Measurements from ENCODE around the gene APOC4.
"Not testable (repeated sequence)": the region's sequence is repeated elsewhere in the genome, so short reads cannot be mapped to it uniquely, and the experiment has no call there.

APOC4 gene, protein sequence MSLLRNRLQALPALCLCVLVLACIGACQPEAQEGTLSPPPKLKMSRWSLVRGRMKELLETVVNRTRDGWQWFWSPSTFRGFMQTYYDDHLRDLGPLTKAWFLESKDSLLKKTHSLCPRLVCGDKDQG

GRCh38 chr19:44942067-44942571 lies at the start of gene APOC4:
TSS of gene APOC4 (plus strand) at chr19:44942237. CDS start at chr19:44942278, 41 bp downstream.
- in situ Hi-C loops (cut with HindIII; ENCODE audit: low sequenced_read_pairs): no loop called here

DNA sequence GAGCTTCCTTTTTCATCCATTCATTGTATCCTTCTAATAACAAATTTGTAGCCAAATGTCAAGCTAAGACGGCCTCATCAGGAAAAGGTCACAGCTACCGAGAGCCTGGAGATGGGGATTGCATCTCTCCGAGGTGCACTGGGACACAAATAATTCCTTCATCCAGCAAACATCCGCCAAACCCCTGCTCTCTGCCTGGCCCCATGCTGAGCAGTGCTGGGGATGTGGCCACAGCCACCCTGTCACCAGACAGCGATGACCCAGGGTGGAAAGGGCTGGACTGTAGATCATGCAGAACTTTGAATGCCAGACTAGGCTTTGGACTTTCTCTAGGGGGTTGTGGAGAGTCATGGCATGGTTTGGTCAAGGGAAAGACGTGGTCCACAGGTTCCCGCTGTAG lies 49.1 kb upstream of the APOC4 start:
- in situ Hi-C loops (cut with HindIII; ENCODE audit: low sequenced_read_pairs): no loop called here

GRCh38 chr19:44893332-44894051 lies 48.5 kb upstream of the APOC4 start:
- in situ Hi-C loops (cut with HindIII; ENCODE audit: low sequenced_read_pairs): no loop called here

DNA sequence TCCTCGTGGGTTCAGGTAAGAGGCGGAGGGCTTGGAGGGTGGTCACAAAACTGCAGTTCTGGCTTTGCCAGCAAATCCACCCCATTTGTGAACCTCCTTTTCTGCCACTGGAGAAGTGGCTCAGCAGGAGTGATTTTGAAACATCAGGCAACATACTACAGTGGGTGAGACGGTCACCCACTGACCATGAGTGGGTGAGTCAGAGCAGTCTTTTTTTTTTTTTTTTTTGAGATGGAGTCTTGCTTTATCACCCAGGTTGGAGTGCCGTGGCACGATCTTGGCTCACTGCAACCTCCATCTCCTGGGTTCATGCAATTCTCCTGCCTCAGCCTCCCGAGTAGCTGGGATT lies 48.0 kb upstream of the APOC4 start:
- in situ Hi-C loops (cut with HindIII; ENCODE audit: low sequenced_read_pairs): no loop called here

GRCh38 chr19:44894946-44895345 lies 47.1 kb upstream of the APOC4 start:
- in situ Hi-C loops (cut with HindIII; ENCODE audit: low sequenced_read_pairs): no loop called here

DNA sequence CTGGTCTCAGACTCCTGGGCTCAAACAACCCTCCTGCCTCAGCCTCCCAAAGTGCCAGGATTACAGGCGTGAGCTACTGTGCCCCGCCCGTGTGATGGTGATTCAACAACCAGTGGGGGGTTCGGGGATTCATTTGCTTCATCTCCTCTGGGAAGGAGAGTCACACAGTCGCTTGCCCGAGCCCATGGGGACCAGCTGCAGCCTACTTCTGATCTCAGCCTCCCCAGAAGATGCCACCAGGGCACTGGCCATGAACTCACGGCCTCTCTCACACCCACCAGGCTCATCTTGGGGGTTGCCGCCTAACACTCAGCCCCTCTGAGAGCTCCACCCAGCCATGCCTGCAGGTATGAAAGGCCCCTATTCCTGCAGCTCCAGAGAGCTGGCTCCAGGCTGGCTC lies 44.2 kb upstream of the APOC4 start:
- in situ Hi-C loops (cut with HindIII; ENCODE audit: low sequenced_read_pairs): no loop called here

DNA sequence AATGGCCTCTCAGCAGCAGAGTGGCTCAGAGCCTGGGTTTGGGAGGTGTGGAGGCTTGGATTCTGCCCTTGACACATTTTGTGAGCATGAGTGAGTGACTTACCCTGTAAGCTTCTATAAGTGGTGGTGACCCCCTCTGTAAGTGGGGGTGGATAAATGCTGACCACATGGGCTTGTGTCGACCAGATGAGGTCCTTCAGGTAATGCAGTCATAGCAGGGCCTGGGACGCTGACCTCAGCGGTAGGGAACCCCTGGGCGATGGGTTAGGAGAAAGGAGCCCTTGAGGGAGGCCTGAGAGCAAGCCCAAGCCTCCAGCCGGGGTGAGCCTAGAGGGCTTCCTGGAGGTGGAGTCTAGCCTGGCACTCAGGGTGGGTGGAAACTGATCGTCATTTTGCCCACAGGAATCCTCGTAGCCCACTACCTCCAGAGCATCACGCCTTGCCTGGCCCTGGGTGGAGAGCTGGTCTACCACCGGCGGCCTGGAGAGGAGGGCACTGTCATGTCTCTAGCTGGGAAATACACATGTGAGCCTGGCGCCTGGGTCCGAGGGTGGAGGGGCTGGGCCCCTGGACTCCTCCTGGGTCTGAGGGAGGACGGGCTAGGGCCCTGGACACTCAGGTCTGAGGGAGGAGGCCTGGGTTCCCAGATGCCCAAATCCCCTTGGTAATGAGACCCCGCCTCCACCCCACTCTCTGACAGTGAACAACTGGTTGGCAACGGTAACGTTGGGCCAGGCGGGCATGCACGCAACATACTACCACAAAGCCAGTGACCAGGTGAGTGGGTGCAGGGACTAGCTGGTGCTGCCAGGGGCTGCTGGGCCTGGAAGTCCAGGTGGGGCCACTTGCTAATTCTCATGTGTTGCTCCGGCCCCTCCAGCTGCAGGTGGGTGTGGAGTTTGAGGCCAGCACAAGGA lies 41.5 kb upstream of the APOC4 start:
- in situ Hi-C loops (cut with HindIII; ENCODE audit: low sequenced_read_pairs): no loop called here

- in situ Hi-C loops (cut with HindIII; ENCODE audit: low sequenced_read_pairs): no loop called here
Measured at GRCh38 chr19:44903216-44903601, 38.8 kb upstream of the APOC4 start.

DNA sequence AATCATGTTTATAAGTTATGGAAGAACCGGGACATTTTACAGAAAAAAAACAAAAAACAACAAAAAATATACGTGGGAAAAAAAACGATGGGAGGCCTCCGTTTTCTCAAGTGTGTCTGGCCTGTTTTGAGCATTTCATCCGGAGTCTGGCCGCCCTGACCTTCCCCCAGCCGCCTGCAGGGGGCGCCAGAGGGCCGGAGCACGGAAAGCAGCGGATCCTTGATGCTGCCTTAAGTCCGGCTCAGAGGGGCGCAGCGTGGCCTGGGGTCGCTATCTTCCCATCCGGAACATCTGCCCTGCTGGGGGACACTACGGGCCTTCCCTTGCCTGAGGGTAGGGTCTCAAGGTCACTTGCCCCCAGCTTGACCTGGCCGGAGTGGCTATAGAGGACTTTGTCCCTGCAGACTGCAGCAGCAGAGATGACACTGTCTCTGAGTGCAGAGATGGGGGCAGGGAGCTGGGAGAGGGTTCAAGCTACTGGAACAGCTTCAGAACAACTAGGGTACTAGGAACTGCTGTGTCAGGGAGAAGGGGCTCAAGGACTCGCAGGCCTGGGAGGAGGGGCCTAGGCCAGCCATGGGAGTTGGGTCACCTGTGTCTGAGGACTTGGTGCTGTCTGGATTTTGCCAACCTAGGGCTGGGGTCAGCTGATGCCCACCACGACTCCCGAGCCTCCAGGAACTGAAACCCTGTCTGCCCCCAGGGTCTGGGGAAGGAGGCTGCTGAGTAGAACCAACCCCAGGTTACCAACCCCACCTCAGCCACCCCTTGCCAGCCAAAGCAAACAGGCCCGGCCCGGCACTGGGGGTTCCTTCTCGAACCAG lies 38.2 kb upstream of the APOC4 start:
- in situ Hi-C loops (cut with HindIII; ENCODE audit: low sequenced_read_pairs): no loop called here

DNA sequence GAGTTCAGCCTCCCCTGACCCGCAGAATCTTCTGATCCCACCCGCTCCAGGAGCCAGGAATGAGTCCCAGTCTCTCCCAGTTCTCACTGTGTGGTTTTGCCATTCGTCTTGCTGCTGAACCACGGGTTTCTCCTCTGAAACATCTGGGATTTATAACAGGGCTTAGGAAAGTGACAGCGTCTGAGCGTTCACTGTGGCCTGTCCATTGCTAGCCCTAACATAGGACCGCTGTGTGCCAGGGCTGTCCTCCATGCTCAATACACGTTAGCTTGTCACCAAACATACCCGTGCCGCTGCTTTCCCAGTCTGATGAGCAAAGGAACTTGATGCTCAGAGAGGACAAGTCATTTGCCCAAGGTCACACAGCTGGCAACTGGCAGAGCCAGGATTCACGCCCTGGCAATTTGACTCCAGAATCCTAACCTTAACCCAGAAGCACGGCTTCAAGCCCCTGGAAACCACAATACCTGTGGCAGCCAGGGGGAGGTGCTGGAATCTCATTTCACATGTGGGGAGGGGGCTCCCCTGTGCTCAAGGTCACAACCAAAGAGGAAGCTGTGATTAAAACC lies 37.5 kb upstream of the APOC4 start:
- in situ Hi-C loops (cut with HindIII; ENCODE audit: low sequenced_read_pairs): no loop called here

DNA sequence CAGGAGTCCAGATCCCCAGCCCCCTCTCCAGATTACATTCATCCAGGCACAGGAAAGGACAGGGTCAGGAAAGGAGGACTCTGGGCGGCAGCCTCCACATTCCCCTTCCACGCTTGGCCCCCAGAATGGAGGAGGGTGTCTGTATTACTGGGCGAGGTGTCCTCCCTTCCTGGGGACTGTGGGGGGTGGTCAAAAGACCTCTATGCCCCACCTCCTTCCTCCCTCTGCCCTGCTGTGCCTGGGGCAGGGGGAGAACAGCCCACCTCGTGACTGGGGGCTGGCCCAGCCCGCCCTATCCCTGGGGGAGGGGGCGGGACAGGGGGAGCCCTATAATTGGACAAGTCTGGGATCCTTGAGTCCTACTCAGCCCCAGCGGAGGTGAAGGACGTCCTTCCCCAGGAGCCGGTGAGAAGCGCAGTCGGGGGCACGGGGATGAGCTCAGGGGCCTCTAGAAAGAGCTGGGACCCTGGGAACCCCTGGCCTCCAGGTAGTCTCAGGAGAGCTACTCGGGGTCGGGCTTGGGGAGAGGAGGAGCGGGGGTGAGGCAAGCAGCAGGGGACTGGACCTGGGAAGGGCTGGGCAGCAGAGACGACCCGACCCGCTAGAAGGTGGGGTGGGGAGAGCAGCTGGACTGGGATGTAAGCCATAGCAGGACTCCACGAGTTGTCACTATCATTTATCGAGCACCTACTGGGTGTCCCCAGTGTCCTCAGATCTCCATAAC lies 36.4 kb upstream of the APOC4 start, which contains the start of gene APOE:
TSS of gene APOE (plus strand) at position 360 of the 724 bp plus-strand sequence. CDS start 829 bp downstream, outside the sequence.
- in situ Hi-C loops (cut with HindIII; ENCODE audit: low sequenced_read_pairs): no loop called here

GRCh38 chr19:44907613-44908012 lies 34.4 kb upstream of the APOC4 start:
- in situ Hi-C loops (cut with HindIII; ENCODE audit: low sequenced_read_pairs): no loop called here

GRCh38 chr19:44908074-44908835 lies 33.8 kb upstream of the APOC4 start:
- in situ Hi-C loops (cut with HindIII; ENCODE audit: low sequenced_read_pairs): no loop called here

- in situ Hi-C loops (cut with HindIII; ENCODE audit: low sequenced_read_pairs): no loop called here
Measured at GRCh38 chr19:44908836-44909261, 33.2 kb upstream of the APOC4 start.

DNA sequence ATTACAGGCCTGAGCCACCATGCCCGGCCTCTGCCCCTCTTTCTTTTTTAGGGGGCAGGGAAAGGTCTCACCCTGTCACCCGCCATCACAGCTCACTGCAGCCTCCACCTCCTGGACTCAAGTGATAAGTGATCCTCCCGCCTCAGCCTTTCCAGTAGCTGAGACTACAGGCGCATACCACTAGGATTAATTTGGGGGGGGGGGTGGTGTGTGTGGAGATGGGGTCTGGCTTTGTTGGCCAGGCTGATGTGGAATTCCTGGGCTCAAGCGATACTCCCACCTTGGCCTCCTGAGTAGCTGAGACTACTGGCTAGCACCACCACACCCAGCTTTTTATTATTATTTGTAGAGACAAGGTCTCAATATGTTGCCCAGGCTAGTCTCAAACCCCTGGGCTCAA lies 32.3 kb upstream of the APOC4 start:
- in situ Hi-C loops (cut with HindIII; ENCODE audit: low sequenced_read_pairs): no loop called here

- in situ Hi-C loops (cut with HindIII; ENCODE audit: low sequenced_read_pairs): not testable (repeated sequence)
Measured at GRCh38 chr19:44911896-44912295, 30.1 kb upstream of the APOC4 start.

GRCh38 chr19:44912854-44913253 lies 29.2 kb upstream of the APOC4 start:
- in situ Hi-C loops (cut with HindIII; ENCODE audit: low sequenced_read_pairs): no loop called here

- in situ Hi-C loops (cut with HindIII; ENCODE audit: low sequenced_read_pairs): not testable (repeated sequence)
Measured at GRCh38 chr19:44913512-44914432, 28.3 kb upstream of the APOC4 start.

Measured in DLD1 (cell line).